ENCODE results near the gene ATCAY. TPM values are rescaled to one million over a fixed set of nuclear protein-coding genes. Genes with fewer than 3 reads are reported as not detected.

Gene ATCAY
- total RNA-seq (2014; rRNA removed; shearing (Covaris generic)) (not detected in 2 replicates), total RNA-seq (2022) (not detected in 2 replicates), Bru-seq, nascent RNA (not detected), BruChase-seq, experiment 1, labeled RNA remaining after a 6-hour chase (not detected), BruChase-seq, experiment 2, labeled RNA remaining after a 2-hour chase (not detected)
- long read RNA-seq, result 0 reads

GRCh38 chr19:3880471-3881271, at the start of gene ATCAY:
ATCAY (plus strand) TSS chr19:3880685; CDS start chr19:3885768, 5,083 bp downstream.
- BruUV-seq (replicated peaks), result no TSS peak
- DNase-seq (ENCODE audit: low spot score), result no peak
- ChIA-PET CTCF (ENCODE audit: unreplicated experiment) (no interaction called here), POLR2A (interaction anchor here (0.7 kb wide), 1 partner anchor 114 kb away, joined by 5 read pairs; no protein-coding TSS in a partner anchor)
- H3K4me3 ChIP-seq (ENCODE audit: low read depth, low read length, poor library complexity, severe bottlenecking), result no peak within 1 kb of the TSS
- H3K4me2 ChIP-seq (ENCODE audit: low read length), result no peak within 1 kb of the TSS
- TF ChIP-seq EZH2phosphoT487 (IDR thresholded peaks at IDR 0.05; ENCODE audit: borderline replicate concordance, low read depth, low read length), result no peak
- no peak for TF ChIP-seq CTCF (conservative IDR thresholded peaks at IDR 0.05; ENCODE audit: low read length)
- H3K27ac ChIP-seq (ENCODE audit: low read depth, low read length, poor library complexity, severe bottlenecking), result no peak within 1 kb of the TSS
- no peaks in the 10 kb centered on the region for H4K20me1 ChIP-seq (ENCODE audit: insufficient read depth, low read length)
- H3K4me1 ChIP-seq (ENCODE audit: insufficient read depth, low read length, poor library complexity, severe bottlenecking), result no peaks in the 10 kb centered on the region
- H2AFZ ChIP-seq (ENCODE audit: low read length), result no peak within 1 kb of the TSS
- H3K79me2 ChIP-seq (ENCODE audit: insufficient read depth, low read depth, low read length), result no peaks in the 10 kb centered on the region
- H3K9me2 ChIP-seq (ENCODE audit: insufficient read depth, low read length), result no peaks in the 10 kb centered on the region
- intact Hi-C loops (cut with micrococcal nuclease; ENCODE audit: unreplicated experiment), result no loop called here
- H3K36me3 ChIP-seq (ENCODE audit: insufficient read depth, low read length), result no peaks in the 10 kb centered on the region
- no peaks in the 10 kb centered on the region for H3K9me3 ChIP-seq (ENCODE audit: low read length)

DNA sequence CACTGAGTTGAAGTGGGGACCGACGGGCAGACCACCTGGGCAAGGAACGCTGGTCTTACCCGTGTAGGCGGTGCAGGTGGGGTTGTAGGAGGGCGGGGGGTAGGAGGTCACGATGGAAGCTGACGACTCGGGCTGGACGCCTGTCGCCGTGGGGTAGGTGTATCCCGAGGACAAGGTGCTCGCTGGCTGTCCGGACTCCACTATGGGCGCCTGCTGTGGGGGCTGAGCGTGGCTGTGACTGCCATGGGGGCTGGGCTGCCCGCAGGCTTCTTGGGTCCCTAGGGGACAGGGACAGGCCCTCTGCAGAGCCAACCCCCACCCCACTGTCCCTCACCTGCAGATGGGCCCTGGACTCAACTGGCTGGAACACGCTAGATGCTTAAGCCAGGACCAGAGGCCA, 48.9 kb upstream of the ATCAY start:
- Histone ChIP-seq H2AFZ (ENCODE audit: low read length) (no peak overlapping the region), H3K36me3 (ENCODE audit: insufficient read depth, low read length) (no peaks in the 10 kb centered on the region), H3K79me2 (ENCODE audit: insufficient read depth, low read depth, low read length) (no peaks in the 10 kb centered on the region), H3K4me2 (ENCODE audit: low read length) (no peak overlapping the region), H4K20me1 (ENCODE audit: insufficient read depth, low read length) (no peaks in the 10 kb centered on the region), H3K4me1 (ENCODE audit: insufficient read depth, low read length, poor library complexity, severe bottlenecking) (no peaks in the 10 kb centered on the region), H3K4me3 (ENCODE audit: low read depth, low read length, poor library complexity, severe bottlenecking) (no peak overlapping the region), H3K9me3 (ENCODE audit: low read length) (no peaks in the 10 kb centered on the region), H3K27ac (ENCODE audit: low read depth, low read length, poor library complexity, severe bottlenecking) (no peak overlapping the region), H3K9me2 (ENCODE audit: insufficient read depth, low read length) (no peaks in the 10 kb centered on the region)
- TF ChIP-seq CTCF (conservative IDR thresholded peaks at IDR 0.05; ENCODE audit: low read length) (no peak), EZH2phosphoT487 (IDR thresholded peaks at IDR 0.05; ENCODE audit: borderline replicate concordance, low read depth, low read length) (no peak)
- ChIA-PET CTCF (ENCODE audit: unreplicated experiment) (no interaction called here), POLR2A (no interaction called here)
- no peak for DNase-seq (ENCODE audit: low spot score)
- no TSS peak for BruUV-seq (replicated peaks)
- intact Hi-C loops (cut with micrococcal nuclease; ENCODE audit: unreplicated experiment), result no loop called here

DNA sequence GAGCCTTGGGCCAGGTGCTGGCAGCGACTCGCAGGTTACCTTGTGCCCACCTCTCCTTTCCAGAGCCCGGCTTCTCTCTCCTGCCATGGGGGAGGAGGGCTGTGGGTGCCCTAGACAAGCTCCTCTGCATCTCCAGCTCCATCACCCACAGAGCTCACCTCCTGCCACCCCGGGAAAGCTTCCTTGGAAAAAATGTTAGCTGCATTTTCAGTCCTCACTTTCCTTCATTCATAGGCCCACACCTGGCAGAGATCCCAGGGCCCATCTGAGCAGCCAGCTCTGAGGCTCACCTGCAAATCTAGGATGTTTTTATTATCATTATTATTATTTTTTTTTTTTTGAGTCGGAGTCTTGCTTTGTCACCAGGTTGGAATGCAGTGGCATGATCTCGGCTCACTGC, 48.5 kb upstream of the ATCAY start:
- H3K27ac ChIP-seq (ENCODE audit: low read depth, low read length, poor library complexity, severe bottlenecking), result no peak overlapping the region
- BruUV-seq (replicated peaks), result no TSS peak
- no peaks in the 10 kb centered on the region for H3K79me2 ChIP-seq (ENCODE audit: insufficient read depth, low read depth, low read length)
- no peak for DNase-seq (ENCODE audit: low spot score)
- H3K4me2 ChIP-seq (ENCODE audit: low read length), result no peak overlapping the region
- no peaks in the 10 kb centered on the region for H3K9me2 ChIP-seq (ENCODE audit: insufficient read depth, low read length)
- H3K9me3 ChIP-seq (ENCODE audit: low read length), result 0 out of 2 replicates have a peak, but pooled peaks cover under 1% of the 10 kb centered on the region
- intact Hi-C loops (cut with micrococcal nuclease; ENCODE audit: unreplicated experiment), result no loop called here
- H3K4me3 ChIP-seq (ENCODE audit: low read depth, low read length, poor library complexity, severe bottlenecking), result no peak overlapping the region
- H3K4me1 ChIP-seq (ENCODE audit: insufficient read depth, low read length, poor library complexity, severe bottlenecking), result no peaks in the 10 kb centered on the region
- no peaks in the 10 kb centered on the region for H4K20me1 ChIP-seq (ENCODE audit: insufficient read depth, low read length)
- TF ChIP-seq EZH2phosphoT487 (IDR thresholded peaks at IDR 0.05; ENCODE audit: borderline replicate concordance, low read depth, low read length), result no peak
- ChIA-PET CTCF (ENCODE audit: unreplicated experiment) (no interaction called here), POLR2A (no interaction called here)
- H2AFZ ChIP-seq (ENCODE audit: low read length), result no peak overlapping the region
- no peaks in the 10 kb centered on the region for H3K36me3 ChIP-seq (ENCODE audit: insufficient read depth, low read length)

Measured in OCI-LY7 (cell line).